ENCODE data around the gene EIF3K. TPM values are rescaled to one million over a fixed set of nuclear protein-coding genes. Genes with fewer than 3 reads are reported as not detected.

The EIF3K gene
- total and polyA plus RNA-seq, 2 of the 8 experiments (the other 6 are each of a cell fraction or from before 2014, with no cell fraction given) = 329 to 937 TPM

DNA sequence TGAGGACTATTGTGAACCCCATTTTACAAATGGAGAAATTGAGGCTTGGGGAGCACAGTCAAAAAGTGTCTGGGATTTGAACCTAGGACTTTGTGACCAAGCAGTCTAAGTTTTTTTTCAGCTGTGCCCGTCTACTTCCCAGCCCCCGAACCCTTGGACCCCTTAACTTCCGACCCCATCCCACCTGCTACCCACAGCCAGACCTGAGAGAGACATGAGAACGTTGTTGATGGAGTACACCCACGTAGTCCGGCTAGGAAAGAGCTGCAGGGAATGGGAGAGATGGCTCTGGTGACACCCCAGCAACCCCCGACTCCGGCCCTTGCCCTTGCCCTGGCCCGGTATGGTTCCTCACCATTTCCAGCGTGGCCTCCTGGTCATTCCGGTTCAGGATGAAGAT is 19.3 kb upstream of the EIF3K start:
- Histone ChIP-seq H3K4me1 (replicated peaks in 1 of 4; ENCODE audit: control insufficient read depth in 3 of 4, insufficient read depth in 4 of 4, low read length in 3 of 4) (peaks cover 0 to 6% (median 4%) of the 10 kb centered on the region in 4 experiments; a peak in 4 of 7 replicates), H4K5ac (ENCODE audit: insufficient read length, low read depth, low read length) (no peak overlapping the region), H2BK120ac (replicated peaks; ENCODE audit: low read depth, low read length) (no peak overlapping the region), H4K91ac (replicated peaks; ENCODE audit: insufficient read length, low read length) (no peak overlapping the region), H2AFZ (ENCODE audit: low read length) (no peak overlapping the region), H4K8ac (ENCODE audit: extremely low read depth, insufficient read depth, low read length) (no peak overlapping the region), H3K14ac (ENCODE audit: insufficient read length) (no peak overlapping the region), H3K79me1 (ENCODE audit: low read depth, low read length) (no peaks in the 10 kb centered on the region), H3K36me3 (ENCODE audit: control insufficient read depth in 2 of 4, insufficient read depth in 4 of 4, low read length in 3 of 4) (no peaks in the 10 kb centered on the region), H2AK5ac (ENCODE audit: low read depth, low read length) (no peak overlapping the region), H3K18ac (ENCODE audit: extremely low read depth, low read length) (no peak overlapping the region), H3K56ac (replicated peaks; ENCODE audit: insufficient read length, low read depth, low read length) (no peak overlapping the region), H3K23me2 (ENCODE audit: low read depth, low read length) (peaks cover 6% of the 10 kb centered on the region; the same call in 1 of the 2 replicates), H3K9ac (replicated peaks in 1 of 4; ENCODE audit: extremely low read depth in 1 of 4, low read depth in 3 of 4, low read length in 3 of 4) (no peak overlapping the region), H3K79me2 (ENCODE audit: control insufficient read depth in 1 of 2, insufficient read depth in 2 of 2, low read length in 2 of 2) (no peaks in the 10 kb centered on the region), H3K4me3 (ENCODE audit: extremely low read depth in 1 of 4, insufficient read depth in 2 of 4, low read depth in 3 of 4, low read length in 4 of 4) (no peak overlapping the region), H2BK5ac (ENCODE audit: low read depth, low read length) (no peak overlapping the region), H3K9me3 (ENCODE audit: insufficient read depth in 2 of 2, low read depth in 1 of 2, low read length in 1 of 2) (no peaks in the 10 kb centered on the region), H4K20me1 (replicated peaks in 1 of 2; ENCODE audit: control insufficient read depth in 1 of 2, insufficient read depth in 2 of 2, low read length in 2 of 2) (no peaks in the 10 kb centered on the region), H3K4me2 (ENCODE audit: insufficient read depth in 1 of 2, low read depth in 2 of 2, low read length in 2 of 2) (no peak overlapping the region), H3K27ac (ENCODE audit: low read depth, low read length) (no peak overlapping the region), H2BK12ac (ENCODE audit: low read depth, low read length) (no peak overlapping the region), H3K23ac (ENCODE audit: insufficient read length) (no peak overlapping the region), H3K27me3 (replicated peaks in 1 of 4; ENCODE audit: control insufficient read depth in 3 of 4, extremely low read depth in 1 of 4, insufficient read depth in 3 of 4, low read length in 3 of 4) (no peaks in the 10 kb centered on the region), H2BK15ac (ENCODE audit: low read length) (no peak overlapping the region), H3K4ac (replicated peaks; ENCODE audit: insufficient read length, low read depth, low read length) (no peak overlapping the region), H2BK20ac (ENCODE audit: low read length) (no peak overlapping the region)
- ChIA-PET CTCF (ENCODE audit: partially characterized antibody) (interaction anchor here (1.0 kb wide), 1 partner anchor 18 kb away, joined by 3 read pairs; no protein-coding TSS in a partner anchor), POLR2A (ENCODE audit: partially characterized antibody) (interaction anchor here (1.7 kb wide), 1 partner anchor 19 kb away, joined by 4 read pairs; the partner anchor contains the start of gene EIF3K)
- DNase-seq (ENCODE audit: low read depth in 1 of 2, low spot score in 2 of 2) = no peak
- TF ChIP-seq BCL11A (IDR thresholded peaks at IDR 0.05; ENCODE audit: low read depth in 2 of 2, low read length in 2 of 2) (no peak), GABPA (IDR thresholded peaks at IDR 0.05; ENCODE audit: borderline replicate concordance, insufficient read depth, low read length) (no peak), KDM4A (IDR thresholded peaks at IDR 0.05; ENCODE audit: low read depth, low read length, severe bottlenecking) (no peak), EZH2 (IDR thresholded peaks at IDR 0.05; ENCODE audit: low read depth, low read length, severe bottlenecking) (no peak)
- TF ChIP-seq, protein P1, sequence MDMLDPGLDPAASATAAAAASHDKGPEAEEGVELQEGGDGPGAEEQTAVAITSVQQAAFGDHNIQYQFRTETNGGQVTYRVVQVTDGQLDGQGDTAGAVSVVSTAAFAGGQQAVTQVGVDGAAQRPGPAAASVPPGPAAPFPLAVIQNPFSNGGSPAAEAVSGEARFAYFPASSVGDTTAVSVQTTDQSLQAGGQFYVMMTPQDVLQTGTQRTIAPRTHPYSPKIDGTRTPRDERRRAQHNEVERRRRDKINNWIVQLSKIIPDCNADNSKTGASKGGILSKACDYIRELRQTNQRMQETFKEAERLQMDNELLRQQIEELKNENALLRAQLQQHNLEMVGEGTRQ (IDR thresholded peaks at IDR 0.05; ENCODE audit: low read length) = no peak
- FAIRE-seq = no peak
- WGBS, 2 experiments (ENCODE audit: extremely low coverage in 1 of 2, insufficient coverage in 1 of 2, insufficient read length in 1 of 2, insufficient replicate concordance in 2 of 2, low coverage in 1 of 2, low lambda C conversion rate in 2 of 2, missing lambda C conversion rate in 1 of 2) = 89% methylated on average over 11 of the region's 11 CpGs; no CpG with 5 or more reads in 1 of the 2 experiments

Measured in H1 (cell line).